ENCODE measurements around the gene C1orf159.
"Not testable (repeated sequence)": the region's sequence is repeated elsewhere in the genome, so short reads cannot be mapped to it uniquely, and the experiment has no call there.

The C1orf159 gene

DNA sequence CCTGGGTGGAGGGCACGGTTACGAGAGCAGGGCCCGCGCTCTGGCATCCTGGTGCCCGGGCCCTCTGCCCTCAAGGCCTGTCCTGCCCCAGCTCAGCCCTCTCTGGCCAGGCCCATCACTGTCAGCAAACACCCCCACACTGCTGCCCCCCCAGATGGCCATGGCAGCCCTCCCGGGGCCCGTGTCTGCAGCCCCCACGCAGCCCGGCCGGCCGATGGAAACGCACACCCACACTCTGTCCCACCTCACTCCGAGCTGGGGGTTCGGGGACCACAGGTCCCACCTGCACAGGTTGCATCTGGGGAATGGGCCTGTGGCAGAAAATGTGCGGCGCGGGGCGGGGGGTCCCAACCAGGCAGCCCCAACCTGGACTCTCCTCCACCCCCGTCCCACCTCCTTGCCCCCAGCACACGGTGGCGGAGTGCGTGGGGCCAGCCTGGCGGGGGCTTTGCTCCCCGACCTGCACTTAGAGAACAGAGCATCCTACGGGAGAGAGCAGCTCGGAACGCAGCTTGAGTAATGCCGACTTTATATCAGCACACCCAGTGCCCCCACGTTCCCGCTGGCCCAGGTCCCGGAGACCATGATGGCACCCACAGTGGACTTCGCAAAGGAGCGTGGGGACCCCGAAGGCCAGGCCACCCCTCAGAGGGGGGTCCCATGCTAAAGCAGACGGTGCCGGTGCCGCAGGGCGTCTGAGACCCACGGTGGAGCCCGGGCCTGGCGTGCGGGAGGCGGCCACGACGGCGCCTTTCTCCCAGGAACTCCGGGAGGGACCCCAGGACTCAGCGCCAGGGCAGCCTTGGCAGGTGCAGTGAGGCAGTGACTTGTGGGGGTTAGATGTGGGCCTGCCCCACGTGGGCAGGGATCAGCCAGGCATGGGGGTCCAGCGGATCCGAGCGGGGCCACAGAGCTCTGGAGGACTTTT lies 34.3 kb downstream of the C1orf159 start:
- no peak for DNase-seq (ENCODE audit: low read depth in 2 of 2)

DNA sequence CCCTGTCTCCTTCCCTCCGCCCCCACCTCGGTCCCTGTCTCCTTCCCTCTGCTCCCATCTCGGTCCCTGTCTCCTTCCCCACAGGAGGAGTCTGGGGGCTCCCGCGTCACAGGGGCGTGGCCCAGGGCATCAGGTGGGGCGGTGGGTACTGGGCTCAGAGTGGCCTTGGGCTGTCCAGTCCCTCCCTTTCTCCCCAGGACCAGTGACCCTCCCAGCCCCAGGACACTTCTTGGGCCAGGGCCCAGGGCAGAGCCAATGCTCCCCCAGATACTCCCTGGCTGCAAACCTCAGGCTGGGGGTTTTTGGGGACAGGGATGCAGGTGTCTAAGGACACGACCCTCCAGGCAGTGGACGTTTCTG lies 35.0 kb downstream of the C1orf159 start:
- no peak for DNase-seq (ENCODE audit: low read depth in 2 of 2)

DNA sequence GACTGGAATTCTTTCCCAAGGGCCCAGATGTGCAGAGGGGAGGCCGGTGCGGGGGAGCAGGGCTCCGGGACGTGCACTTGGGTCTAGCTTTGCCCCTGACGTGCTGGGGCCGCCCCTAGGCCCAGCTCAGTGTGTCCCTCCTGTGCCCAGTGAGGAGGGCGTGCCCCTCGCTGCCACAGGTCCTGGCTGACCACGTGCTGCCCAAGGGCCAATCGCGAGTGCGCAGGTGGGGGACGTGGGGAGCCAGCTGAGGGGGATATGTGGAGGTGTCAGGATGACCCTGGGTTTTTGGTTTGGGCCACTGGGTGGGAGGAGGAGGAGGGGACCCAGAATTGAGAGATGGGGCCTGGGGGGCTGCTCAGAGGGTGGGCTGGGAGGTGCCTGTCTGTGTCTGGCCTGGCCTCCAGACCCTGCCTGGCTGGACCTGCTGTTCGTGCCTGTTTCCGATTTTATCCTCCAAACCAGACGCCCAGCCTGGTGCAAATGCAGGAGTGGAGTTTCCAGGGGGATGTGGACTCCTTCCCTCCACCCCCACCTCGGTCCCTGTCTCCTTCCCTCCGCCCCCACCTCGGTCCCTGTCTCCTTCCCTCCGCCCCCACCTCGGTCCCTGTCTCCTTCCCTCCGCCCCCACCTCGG lies 35.6 kb downstream of the C1orf159 start:
- no peak for DNase-seq (ENCODE audit: low read depth in 2 of 2)

DNA sequence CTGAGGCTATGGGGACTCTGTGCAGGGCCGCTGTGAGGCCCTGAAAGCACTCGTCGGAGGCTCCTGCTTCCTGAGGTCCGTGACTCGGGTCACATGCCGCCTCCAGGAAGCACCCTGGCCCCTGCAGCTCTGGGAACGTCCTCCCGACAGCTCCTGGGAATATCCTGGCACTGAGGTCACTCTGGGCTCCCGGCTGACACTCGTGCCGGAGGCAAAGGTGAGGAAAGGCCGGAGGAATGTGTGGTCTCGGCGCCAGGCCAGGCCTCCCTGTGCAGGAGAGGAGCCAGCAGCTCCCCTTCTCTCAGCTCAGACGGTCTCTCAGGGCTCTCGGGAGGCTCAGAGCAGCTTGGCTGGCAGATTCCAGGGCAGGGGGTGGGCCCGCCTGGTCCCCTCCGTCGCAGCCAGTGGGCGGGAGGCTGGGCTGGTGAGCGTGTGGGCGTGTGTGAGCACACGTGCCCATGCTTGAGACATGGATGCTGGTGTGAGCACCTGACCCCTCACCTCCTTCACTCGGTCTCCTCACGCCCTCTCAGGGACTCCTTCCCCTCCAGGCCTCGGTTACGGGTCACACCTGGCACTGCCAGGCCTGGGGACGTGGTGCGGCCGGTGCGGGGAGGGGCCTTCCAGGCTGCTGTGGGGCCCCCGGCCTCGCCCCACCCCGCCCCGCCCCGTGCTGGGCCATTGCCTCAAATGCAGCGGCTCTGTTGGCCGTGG lies 36.3 kb downstream of the C1orf159 start:
- DNase-seq (ENCODE audit: low read depth in 2 of 2): no peak

DNA sequence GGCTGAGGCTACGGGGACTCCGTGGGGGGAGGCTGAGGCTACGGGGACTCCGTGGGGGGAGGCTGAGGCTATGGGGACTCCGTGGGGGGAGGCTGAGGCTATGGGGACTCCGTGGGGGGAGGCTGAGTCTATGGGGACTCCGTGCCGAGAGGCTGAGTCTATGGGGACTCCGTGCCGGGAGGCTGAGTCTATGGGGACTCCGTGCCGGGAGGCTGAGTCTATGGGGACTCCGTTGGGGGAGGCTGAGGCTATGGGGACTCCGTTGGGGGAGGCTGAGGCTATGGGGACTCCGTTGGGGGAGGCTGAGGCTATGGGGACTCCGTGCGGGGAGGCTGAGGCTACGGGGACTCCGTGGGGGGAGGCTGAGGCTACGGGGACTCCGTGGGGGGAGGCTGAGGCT lies 38.5 kb downstream of the C1orf159 start:
- DNase-seq (ENCODE audit: low read depth in 2 of 2): not testable (repeated sequence)

DNA sequence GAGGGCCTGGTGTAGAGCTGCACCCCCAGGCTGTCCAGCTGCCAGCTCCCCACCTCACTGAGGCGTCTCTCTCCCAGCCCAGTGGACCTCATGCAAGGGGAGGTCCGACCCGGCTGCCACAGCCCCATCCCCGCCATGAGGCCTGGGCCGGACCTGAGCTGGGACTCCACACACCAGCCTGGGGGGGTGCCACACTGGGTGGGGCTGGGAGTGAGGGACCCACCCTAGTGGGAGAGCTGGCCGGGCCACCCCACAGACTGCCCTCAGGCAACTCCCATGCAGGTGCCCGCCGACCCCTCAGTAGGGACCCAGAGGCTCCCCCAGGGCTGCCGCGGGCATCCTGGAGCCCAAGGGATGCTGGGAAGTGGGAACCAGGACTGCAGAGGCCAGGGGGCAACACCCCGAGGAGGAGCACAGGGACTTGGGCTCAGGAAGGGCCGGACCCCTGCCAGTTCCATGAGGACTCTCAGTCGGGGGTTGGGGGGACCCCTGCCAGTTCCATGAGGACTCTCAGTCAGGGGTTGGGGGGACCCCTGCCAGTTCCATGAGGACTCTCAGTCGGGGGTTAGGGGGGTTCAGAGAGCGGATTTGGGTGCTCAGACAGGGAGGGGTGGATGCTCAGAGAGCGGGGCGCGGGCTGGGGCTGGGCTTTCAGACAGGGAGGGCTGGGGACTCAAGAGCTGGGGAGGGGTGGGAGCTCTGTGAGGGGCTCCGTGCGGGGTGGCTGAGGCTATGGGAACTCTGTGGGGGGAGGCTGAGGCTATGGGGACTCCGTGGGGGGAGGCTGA lies 40.5 kb downstream of the C1orf159 start:
- no peak for DNase-seq (ENCODE audit: low read depth in 2 of 2)

DNA sequence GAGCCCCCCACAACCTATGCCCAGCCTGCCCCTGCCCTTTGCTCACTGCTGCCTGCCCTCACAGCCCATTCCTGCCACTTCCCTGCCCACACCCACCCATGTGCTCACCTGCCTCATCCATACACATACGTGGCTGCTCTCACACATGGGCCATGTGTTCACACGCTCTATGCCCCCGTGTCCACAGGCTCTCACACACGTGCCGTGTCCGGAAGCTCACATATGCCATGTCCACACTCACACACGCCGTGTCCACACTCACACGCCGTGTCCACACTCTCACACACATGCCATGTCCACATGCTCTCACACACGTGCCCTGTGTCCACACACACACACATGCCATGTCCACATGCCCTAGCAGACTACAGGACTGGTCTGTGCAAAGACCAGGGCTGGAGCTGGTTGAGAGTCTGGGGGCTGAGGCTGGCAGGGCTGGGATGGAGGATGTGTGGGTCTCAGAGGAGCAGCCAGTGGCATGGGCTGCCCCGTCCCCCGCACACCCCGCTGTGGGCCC lies 41.2 kb downstream of the C1orf159 start:
- DNase-seq (ENCODE audit: low read depth in 2 of 2): no peak

DNA sequence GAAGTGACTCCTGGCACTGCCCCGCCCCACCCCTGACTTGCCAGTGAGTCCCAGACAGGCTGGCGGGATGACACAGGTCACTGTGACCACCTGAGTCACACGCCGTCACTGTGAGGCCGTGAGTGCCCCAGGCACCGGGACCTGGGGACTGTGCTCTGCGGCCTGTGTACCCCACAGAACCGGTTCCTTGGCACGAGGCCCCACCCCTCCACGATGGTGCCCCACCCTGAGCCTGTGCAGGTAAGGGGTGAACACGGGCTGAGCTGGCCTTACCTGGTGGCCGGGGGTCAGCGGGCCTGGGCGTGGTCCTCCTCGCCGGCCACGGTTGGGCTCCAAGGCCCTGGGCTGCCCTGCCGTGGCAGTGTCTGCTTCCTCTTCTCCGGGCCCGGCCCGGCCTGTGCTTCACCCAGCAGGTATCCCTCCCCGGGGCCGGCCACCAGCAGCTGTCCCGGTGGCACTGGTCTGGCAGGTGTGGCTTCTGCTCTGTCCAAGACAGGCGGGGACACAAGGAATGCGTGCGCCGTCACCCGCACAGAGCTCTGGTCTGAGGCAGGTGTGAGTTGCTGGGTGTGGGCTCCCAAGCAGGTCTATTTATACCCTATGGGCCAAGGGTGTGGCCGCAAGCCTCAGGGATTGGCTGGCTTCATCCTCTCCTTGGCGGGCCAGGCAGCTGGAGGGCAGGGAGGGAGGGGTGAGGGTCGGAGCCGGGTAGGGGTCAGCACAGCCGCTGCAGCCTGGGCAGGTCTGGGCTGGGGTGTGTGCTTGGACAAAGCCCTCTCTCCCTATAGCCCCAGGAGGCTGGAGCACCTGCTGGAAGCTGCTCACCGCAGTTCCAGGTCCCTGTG lies 41.9 kb downstream of the C1orf159 start, which contains the start of gene RNF223:
TSS of gene RNF223 (minus strand) at position 564 of the 845 bp plus-strand sequence. CDS start 1,740 bp downstream, outside the sequence.
- DNase-seq (ENCODE audit: low read depth in 2 of 2): no peak

DNA sequence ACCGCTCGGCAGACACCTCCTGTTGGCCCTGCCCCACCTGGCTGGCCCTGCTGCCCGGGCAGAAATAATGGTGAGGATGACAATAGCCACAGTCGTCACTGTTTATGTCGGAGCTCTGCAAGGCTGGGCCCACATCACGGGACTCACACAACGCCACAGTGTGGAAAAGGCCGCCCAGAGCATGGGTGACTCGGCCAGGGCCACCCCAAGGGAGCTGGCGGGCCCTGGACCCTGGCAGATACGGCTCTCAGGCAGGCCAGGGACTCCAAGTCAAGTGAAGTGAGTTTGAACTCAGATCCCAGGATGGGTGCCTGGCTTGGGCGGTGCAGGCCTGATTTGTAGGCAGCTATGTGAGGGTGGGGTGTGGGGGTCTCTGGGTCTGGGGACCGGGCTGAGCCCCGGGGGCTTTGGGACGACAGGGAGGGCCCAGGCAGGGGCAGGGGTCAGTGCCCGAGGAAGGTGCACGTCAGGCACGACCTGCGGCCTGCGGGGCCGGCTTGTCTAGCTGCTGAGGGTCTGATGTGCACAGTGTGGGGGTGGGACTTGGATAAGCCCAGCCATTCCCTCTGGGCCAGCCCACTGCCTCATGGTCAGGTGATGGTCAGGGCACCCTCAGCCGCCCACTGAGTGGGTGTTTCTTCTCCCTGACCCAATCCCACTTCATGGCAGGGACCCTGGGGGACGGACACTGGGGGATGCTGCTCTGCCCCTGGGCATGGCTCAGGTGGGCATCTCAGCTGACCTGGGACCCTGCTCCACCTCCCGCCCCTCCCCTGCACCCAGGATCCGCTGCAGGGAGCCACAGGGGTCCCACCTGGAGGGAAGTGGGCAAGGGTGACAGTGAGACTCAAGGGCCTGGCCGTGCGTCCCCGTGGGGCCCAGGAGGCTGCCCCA lies 42.8 kb downstream of the C1orf159 start:
- no peak for DNase-seq (ENCODE audit: low read depth in 2 of 2)

DNA sequence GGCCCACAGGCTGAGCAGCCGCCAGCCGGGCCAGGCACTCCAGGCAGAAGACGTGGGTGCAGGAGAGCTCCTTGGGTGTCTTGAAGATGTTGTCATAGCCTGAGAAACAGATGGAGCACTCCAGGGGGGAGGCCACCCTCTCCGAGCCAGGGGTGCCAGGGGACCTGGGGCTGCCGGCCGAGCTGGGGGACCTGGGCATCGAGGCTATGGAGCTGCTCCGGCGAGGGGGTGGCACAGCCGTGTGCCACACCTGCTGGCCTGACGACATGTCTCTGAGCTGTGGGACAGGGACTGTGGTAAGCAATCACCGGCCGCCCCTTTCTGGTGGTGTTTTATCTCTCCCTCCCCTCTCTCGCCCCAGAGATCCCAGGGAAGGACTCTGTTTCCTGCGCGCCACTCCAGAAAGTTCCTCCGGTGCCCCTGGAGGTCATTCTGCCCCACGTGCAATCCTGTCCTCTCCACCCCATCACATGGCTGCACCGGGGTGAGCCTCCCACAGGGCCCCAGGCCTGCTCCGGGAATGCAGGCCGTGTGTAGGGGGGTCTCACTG lies 43.5 kb downstream of the C1orf159 start:
- no peak for DNase-seq (ENCODE audit: low read depth in 2 of 2)

DNA sequence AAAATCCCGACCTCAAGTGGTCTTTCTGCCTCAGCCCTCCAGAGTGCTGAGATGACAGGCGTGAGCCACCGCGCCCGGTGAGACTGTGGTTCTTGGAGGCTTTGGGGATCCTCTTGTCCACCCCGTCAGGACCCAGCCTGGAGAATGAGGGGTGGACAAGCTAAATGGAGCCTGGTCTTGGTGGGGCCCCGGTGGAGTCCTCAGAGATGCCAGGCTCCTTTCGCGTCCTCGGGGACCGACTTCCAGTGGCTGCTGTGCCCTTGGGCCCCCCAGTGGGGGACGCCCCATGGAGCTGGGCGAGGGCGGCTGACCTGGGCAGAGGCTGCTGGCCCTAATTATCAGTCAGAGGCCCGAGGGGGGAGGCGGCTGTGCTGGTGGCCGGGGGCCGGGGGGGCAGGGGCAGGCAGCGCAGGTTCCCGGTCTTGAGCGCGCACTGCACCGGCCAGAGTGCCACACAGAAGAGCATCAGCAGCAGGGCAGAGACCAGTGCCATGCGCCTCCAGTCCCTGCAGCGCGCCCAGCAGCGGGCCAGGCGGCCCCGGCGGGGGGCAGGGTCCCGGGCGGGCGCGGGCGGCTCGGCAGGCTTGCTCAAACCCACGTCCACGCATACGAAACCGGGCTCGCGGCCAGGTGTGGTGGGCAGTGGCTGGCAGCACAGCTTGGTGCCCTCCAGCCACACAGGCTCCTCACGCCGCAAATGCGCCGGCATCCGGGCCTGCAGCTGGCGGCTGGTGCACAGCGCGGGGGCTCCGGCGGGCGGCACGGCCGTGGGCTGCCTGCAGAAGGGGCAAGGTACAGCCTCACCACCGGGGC lies 44.2 kb downstream of the C1orf159 start:
- no peak for DNase-seq (ENCODE audit: low read depth in 2 of 2)

DNA sequence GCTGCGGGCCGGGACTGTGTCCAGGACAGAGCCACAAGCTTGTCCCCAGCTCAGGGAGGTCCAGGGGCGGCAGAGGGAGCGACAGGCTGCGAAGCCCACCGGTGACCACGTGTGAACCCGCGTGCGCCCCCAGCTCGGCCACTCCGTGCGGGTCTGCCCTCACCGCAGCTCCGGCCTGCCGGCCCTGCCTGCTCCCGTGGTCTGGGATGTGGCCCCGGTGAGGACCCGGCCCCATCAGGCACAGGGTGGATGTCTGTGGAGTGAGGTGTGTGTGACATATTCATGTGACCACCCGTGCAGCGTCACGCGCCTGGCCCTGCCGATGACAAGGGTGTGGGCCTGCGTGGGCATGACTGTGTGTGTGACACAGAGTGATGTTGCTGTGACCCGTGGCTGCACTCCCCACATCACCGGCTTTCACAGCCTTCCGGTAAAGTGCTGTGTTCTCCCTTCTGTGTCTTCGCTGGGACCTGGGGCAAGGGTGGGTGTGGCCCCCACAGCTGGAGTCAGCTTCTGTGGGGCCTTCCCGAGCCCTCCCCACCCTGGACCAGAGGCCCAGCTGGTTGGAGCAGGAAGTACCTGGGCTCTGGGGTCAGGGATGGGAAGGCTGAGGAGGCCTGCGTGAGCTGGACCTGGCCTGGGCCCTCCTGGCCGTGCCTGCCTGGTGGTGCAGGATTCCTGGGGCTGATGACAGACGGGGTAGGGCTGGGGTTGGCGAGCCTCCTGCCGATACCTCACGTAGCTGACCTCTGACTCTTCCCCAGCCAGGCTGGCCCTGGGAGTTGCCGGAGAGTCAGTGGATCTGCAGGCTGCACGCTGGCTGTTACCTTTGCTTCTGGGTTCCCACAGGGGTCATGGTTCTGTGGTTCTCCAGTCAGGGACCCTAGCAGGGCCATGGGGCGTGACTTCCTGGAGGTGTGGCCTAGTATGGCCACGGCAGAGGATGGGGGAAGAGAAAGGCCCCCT lies 45.9 kb downstream of the C1orf159 start:
- no peak for DNase-seq (ENCODE audit: low read depth in 2 of 2)

DNA sequence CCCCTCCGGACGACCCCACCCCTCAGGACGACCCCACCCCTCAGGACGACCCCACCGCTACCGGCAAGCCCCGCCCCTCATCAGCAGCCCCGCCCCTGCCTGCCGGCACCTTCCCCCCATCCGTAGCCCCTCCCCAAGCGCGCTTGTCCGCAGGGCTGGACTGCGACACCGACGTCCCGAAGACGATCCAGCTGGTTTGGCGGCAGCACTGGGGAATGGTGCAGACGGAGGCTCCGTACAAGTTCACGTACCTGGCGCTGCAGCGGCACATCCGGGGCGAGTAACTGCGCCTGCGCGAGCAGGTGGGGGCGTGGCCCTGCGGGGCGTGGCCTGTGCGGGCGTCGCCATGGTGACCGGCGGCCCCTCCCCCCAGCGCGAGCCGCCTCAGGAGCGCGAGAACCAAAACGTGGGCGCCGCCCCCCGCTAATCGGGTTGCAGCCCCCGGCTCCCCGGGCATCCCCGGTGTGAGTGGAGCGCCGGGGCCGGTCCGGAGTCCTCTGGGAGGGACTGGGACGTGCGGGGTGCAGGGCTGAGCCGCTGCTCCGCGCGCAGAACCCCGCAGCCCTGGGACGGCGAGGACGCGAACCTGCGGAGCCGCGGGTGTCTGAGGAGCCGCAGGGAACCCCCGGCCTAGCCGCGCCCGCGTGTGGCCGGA lies 46.7 kb downstream of the C1orf159 start:
- DNase-seq (ENCODE audit: low read depth in 2 of 2): peak; percentile 73 to 77

DNA sequence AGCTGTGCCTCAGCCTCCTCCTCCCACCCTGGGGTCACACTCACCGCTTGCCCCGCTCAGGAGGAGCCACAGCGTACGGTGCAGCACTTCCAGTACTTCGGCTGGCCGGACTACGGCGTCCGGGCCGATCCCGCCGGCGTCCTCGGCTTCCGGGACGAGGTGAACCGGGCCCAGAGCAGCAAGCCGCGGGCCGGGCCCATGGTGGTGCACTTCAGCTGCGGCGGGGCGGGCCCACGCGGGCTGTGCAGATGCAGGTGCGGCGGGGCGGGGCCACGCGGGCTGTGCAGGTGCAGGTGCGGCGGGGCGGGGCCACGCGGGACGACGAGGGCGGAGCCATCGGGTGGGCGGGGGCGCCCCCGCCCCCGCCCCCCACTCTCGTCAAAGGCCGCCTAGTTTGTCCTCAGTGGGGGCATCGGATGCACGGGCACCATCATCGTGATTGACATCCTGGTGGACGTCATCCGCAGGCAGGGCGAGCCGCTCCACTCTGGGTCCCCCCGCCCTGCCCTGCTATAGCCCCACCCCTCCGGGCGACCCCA lies 47.3 kb downstream of the C1orf159 start:
- no peak for DNase-seq (ENCODE audit: low read depth in 2 of 2)

DNA sequence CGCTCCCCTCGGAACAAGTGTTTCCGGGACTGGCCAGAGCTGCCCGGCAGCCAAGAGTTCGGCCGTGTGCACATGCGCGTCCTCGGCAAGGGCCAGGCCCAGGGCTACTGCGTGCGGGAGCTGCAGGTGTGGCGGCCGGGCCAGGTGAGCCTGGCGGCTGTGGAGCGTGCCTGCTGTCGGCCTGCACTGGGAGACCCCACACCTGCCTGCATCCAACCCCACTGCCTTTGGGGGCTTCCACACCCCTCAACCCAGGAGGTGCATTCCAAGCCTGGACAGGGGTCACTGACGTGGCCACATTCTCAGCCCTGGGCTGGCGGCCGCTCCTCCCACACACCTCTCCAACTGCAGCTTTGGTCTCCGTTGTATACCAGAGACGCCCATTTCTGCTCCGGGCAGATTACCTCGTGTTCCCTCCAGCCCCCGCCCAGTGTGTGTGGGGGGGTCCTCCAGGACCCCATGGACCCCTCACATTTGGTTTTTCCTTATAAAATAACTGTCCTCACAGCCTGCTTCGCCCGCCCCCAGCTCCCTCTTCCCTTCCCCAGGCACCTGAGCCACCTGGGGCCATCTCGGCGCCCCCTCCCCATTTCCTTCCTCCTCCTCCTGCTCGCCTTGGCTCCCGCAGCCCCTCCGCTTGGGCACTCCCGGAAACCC lies 47.9 kb downstream of the C1orf159 start:
- no peak for DNase-seq (ENCODE audit: low read depth in 2 of 2)
